Measurements from ENCODE around the gene TRIM59. TPM values are rescaled to one million over a fixed set of nuclear protein-coding genes. Genes with fewer than 3 reads are reported as not detected.

Gene TRIM59, protein sequence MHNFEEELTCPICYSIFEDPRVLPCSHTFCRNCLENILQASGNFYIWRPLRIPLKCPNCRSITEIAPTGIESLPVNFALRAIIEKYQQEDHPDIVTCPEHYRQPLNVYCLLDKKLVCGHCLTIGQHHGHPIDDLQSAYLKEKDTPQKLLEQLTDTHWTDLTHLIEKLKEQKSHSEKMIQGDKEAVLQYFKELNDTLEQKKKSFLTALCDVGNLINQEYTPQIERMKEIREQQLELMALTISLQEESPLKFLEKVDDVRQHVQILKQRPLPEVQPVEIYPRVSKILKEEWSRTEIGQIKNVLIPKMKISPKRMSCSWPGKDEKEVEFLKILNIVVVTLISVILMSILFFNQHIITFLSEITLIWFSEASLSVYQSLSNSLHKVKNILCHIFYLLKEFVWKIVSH
- 10 to 100 TPM in 7 of 12 donors, 1 to 10 TPM in 4, not detected in 1; 7.4 to 18.9 (median 10.6) TPM for polyA plus RNA-seq (ENCODE audit: insufficient read length in 12 of 12)
- long read RNA-seq, donor 1, partial matches to known transcripts = 0 of 4 reads
- long read RNA-seq, donor 1, other reads (novel, unspliced or antisense) = 0 of 4 reads
- long read RNA-seq, donor 2, partial matches to known transcripts = 0 of 3 reads
- long read RNA-seq, donor 2, other reads (novel, unspliced or antisense) = 0 of 3 reads
- long read RNA-seq, donor 3, partial matches to known transcripts = 0 of 3 reads
- long read RNA-seq, donor 3, other reads (novel, unspliced or antisense) = 0 of 3 reads
- long read RNA-seq, donor 4, partial matches to known transcripts = 0 of 2 reads
- long read RNA-seq, donor 4, other reads (novel, unspliced or antisense) = 0 of 2 reads
- long read RNA-seq, donor 5, partial matches to known transcripts = 0 of 5 reads
- long read RNA-seq, donor 5, other reads (novel, unspliced or antisense) = 0 of 5 reads
- long read RNA-seq, donor 6, partial matches to known transcripts = 0 of 1 reads
- long read RNA-seq, donor 6, other reads (novel, unspliced or antisense) = 0 of 1 reads
- long read RNA-seq, donor 7, partial matches to known transcripts = 0 of 2 reads
- long read RNA-seq, donor 7, other reads (novel, unspliced or antisense) = 0 of 2 reads
- long read RNA-seq, donor 8, partial matches to known transcripts = 0 of 4 reads
- long read RNA-seq, donor 8, other reads (novel, unspliced or antisense) = 0 of 4 reads
- long read RNA-seq, donor 9, partial matches to known transcripts = 0 of 1 reads
- long read RNA-seq, donor 9, other reads (novel, unspliced or antisense) = 0 of 1 reads
- long read RNA-seq, donor 10 = 0 reads
- long read RNA-seq, donor 11, transcript TRIM59-201 (3 exons, 3,867 nt) = major isoform, 7 of 8 reads
- long read RNA-seq, donor 11, partial matches to known transcripts = 0 of 8 reads
- long read RNA-seq, donor 11, other reads (novel, unspliced or antisense) = 0 of 8 reads

DNA sequence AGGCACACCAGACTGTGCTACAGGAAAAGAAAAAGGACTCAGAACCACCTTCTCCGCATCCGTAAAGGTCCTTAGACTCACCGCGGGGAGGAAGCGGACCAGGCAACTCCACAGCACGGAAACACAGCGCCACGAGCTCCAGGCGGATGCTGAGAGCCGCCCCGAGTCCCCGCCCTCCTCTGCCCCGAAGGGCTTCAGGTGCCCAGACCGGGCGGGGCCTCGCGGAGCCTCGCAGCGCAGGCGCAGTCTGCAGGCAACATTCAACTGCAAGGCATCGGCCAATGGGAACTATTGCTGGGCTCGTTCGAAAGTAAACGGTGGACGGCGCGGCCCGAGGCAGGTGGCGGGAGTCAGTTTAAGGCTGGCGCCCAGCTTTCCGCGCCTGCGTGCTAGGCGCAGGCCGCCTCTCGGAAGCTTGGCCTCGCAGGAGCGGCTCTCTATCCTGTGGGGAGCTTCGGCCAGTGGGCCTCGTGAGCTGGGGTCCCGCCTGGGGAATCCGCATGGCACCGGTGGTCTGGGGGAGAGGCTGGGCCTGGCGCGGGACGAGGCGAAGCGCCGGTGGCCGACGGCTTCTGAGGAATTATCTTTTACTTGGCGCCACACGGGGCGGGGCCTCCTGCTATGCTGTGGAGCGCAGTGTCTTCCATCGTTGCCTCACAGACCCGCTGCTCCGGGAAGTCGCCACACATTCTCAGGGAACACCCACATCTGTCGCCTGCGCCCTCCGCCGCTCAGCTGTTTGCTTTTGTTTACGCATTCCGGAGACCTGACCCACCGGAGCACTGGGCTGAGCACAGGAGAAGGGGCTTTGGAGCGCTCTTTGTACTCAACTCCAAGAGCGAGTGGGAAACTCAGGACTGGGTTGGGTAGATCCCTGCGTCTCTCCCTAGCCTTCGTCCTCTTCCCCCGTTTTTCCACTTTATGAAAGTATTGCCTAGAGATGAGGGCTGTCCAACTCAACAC lies at the start of gene TRIM59:
TRIM59 (minus strand) TSS at position 151 of the 963 bp plus-strand sequence. CDS start 10,603 bp downstream, outside the sequence.
- DNase-seq = peak; percentile 94

DNA sequence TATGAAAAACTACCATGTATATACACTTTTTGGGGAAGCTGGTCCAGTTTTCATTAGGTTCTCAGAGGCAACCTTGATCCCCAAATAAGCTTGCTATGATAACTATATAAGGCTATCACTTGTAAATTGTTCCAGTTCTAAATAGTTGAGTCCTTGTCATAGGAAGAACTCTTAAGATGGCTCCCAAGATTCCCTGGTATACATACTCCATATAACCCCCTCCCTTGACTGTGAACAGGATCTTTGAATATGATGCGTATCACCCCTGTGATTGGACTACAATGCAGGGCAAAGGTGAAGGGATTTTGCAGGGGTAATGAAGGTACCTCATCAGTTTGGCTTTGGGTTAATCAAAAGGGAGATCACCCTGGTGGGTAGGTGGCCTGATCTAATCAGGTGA lies 48.6 kb upstream of the TRIM59 start:
- no peak for DNase-seq

DNA sequence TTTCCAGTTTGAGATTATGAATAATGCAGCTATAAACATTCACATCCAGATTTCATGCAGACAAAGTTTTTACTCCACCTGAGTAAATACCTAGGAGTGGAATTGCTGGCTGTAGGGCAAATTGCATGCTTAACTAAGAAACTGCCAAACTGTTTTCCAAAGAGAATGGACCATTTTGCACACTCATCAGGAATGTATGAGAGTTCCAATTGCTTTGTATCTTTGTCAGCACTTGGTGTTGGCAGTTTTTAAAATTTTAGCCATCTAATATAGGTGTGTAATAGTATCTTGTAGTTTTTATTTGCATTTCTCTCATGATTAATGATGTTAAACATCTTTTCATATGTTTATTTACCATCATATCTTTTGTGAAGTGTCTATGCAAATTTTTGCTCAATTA lies 40.6 kb upstream of the TRIM59 start:
- no peak for DNase-seq

DNA sequence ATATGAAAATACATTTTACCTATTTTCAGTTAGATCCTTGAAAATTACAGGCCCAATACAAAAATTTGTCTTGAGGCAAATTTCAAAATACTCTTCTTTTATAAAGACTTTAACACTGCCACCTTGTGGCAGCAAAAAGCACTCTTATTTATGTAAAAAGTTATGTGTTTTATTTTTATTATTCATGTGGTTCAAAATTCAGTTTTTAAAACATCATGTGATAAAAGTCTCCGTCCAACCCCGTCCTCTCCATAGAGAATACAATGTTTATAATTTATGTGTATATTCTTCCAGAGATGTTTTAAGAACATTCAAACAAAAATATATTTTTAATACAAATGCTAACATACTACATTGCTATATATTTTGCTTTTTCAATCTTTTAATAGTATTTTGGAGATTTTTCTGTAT lies 36.9 kb upstream of the TRIM59 start:
- DNase-seq = peak; percentile 27

DNA sequence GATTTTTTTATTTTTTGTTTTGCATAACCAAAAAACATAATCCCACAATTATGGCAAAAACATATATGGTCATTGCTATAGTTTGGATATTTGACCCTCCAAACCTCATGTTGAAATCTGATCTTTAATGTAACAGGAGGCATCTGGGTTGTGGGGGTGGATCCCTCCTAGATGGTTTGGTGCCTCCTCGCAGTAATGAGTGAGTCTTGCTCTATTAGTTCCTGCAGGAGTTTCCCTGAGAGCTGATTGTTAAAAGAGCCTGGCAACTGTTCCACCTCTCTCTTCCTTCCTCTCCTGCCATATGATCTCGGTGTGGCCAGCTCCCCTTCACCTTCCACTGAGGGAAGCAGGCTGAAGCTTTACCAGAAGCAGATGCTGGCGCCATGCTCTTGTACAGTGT lies 33.2 kb upstream of the TRIM59 start:
- DNase-seq = no peak

DNA sequence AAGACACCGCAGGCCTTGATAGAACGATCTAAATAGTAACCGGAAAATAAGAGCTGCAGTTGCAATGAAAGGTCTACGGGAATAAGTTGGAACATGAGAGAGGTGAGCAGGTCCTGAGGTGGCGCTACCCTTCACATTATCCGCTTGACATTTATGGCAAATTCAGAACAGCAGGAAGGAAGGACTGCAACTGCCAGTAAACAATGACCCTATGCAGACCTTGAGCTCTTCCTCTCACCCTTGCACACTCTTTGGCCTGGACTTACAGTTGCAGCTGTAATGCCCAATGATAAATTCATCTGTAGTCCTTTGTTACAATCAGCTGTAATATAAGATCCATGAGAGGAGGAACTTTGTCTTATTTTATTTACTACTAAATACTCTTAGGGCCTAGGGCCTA lies 32.3 kb upstream of the TRIM59 start:
- no peak for DNase-seq

DNA sequence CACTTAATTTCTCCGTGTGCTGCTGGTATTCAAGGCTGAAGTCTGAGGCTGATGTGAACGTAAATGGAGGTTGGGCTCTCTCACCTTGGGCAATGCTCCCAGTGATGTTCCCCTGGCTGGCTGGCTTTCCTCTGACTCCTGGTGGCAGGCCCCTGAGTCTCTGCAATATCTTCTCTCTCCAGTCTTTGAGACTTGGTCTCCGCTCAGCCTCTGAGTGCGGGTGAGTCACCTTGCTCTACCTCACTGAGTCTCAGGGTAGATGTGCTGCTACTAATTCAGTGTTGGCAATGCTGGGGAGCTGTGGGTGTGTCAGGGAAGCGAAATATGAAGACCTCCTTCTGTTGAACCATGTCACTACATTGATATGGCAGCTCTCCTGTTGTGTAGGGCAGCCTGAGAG lies 31.3 kb upstream of the TRIM59 start:
- no peak for DNase-seq

DNA sequence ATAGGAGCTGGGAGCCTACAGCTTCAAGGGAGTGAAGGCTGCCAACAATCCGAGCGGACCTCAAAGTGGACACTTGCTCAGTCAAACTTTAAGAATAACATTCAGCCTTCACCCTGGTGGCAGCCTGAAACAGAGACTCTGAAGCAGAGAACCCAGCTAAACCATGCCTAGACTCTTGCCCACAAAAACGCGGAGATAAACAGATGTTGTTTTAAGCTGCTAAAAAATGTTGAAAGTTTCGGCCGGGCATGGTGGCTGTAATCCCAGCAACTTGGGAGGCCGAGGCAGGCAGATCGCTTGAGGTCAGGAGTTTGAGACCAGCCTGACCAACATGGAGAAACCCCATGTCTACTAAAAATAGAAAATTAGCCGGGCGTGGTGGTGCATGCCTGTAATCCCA lies 29.8 kb upstream of the TRIM59 start:
- no peak for DNase-seq

DNA sequence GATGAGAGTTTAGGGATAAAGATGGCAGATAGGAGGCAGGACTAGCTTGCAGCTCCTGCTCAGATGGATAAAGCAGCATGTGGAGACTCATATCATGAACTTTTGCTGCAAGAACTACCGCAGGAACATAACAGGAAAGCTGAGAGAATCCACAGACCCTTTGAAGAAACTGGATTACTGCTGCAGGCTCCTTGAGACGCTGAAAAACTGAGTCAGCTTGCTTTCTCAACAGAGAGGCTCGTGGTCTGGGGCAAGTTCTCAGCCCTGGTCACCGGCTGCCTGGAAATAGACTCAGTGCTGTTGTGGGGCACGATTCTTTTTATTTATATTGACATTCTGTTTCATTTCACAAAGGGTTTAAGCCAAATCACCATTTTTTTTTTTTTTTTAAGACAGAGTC lies 28.8 kb upstream of the TRIM59 start:
- no peak for DNase-seq

DNA sequence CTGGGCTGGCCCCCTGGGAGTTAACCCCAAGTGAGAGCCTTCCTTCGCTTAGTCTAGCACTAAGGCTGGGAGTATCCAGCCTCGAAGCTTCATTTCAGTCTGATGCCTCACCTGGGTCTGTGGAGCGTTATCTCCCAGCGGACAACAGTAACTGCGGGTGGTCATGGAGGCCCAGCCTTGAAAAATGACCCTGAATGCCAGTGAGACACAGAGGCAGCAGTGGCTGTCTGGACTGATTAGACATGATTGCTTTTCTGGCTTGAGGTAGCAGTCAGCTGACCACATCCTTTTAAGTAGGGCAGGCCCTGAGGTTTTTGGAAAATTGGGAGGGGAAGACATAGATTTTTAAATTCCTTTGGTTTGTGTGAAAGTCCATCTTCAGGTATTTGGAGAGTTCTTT lies 28.2 kb upstream of the TRIM59 start:
- DNase-seq = no peak

DNA sequence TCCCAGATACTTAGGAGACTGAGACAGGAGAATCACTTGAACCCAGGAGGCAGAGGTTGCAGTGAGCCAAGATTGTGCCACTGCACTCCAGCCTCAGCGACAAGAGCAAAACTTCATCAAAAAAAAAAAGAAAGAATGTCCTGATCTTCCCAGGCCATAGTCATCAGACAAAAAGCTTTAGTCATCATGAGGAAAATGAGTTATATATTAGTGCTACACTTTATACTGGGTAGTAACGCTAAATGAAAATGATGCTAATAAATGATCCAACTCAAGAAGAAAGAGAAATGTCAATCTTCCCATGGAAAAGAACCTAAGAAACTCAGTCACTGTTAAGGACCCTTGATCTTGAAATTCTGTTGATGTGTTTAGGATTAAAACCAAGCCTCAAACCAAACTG lies 26.3 kb upstream of the TRIM59 start:
- no peak for DNase-seq

DNA sequence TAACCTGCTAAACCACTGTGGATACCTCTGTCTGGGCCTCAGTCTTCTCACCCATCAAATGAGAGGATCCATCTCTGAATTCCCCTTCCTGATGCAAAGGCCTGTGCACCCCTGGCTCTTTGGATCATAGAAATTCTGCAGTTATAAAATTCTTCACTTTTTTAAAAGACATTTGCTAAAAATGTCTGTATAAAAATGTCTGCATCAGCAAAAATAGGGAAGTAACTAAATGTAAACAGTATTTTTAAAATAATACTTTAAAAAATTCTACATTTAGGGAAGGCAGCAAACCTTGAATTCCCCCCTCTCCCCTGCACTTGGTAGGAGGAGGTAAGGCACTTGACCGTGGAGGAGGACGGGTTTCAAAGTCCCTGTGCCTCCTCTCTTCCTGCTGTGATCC lies 25.6 kb upstream of the TRIM59 start:
- no peak for DNase-seq

DNA sequence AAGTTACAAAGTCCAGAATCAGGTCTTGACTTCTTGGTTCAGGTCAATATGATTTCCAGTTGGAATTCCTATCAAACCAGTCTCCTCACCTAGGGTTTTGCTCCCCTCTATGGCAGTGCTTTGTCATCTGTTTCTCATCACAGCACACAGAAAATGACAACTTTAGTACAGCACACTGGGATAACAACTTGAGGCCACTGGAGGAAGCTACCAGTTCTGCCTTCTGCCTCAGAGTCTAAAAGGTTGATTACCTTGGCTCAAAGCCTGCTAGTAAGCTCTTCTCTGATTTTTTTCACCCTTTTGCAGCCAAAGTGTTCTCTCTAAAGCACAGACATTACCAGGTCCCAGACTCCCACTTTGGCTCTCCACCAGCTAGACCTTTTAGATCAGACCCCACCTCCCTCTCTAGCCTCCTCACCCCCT lies 24.8 kb upstream of the TRIM59 start:
- no peak for DNase-seq

DNA sequence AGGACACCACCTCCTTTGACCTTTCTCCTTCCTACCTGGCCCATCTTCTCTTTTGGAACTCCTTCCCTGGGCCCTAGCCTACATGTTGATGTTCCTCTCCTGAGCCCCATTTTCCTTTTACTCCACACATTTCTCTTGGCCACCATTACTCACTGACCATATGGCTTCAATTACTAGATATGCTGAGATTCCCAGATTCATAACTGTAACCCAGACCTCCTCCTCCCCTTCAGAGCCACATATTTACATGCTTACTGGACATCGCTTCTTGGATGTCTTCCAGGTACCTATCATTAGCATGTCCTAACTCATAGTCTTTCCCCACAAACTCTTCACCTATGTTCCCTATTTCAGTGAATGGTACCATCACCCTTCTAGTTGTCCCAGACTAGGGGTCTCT lies 24.4 kb upstream of the TRIM59 start:
- peak; percentile 24 for DNase-seq

DNA sequence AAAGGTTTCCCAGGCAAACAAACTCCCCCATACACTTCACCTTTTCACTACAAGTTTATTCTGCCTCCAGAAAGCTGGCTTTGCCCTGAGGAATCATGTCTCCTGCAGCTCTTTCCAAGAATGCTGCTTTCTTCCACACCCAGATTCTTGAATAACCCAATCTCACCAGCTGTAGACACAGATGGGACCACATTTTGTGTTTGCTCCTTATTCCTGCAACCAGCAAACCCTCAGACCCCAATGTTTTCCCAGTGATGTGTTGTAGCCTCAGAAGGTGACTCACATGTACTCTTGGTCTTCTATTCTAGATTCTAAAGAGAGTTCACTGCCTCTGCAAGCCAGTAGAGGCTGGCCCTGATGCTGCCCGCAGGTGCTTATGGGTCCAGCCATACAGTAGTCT lies 23.6 kb upstream of the TRIM59 start:
- no peak for DNase-seq

DNA sequence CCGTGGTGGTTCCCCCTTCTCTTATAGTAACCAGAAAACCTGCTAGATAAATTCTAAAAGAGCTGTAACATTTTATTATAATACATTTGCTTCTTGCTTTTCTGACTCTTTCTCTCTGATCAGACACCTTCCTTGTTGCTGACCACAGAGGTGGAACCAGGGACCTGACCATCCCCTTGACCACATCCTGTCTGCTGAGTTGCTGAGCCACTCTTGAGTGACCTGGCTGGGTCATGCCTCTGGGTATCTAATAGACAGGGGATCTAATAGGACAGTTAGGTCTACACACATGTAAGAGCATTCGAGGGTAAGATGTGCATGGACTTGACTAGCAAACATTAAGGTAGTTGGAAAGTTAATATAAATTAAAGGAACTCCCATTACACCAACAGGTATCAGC lies 22.8 kb upstream of the TRIM59 start:
- DNase-seq = no peak

DNA sequence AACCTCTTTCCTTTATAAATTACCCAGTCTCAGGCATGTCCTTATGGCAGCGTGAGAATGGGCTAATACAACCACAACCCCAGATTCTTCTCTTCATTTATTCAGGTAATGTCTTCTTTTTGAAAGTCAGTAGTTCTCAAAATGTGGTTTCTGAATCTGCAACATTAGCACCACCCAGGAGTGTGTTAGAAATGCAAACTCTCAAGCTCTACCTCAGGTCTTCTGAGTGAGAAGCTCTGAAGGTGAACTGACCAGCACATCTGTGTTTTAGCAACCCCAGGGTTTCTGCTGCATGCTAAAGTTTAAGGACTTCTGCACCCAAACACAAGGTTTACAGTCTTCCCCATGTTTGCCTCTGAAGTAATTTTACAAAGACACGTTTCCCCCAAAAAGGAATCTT lies 22.3 kb upstream of the TRIM59 start:
- no peak for DNase-seq

DNA sequence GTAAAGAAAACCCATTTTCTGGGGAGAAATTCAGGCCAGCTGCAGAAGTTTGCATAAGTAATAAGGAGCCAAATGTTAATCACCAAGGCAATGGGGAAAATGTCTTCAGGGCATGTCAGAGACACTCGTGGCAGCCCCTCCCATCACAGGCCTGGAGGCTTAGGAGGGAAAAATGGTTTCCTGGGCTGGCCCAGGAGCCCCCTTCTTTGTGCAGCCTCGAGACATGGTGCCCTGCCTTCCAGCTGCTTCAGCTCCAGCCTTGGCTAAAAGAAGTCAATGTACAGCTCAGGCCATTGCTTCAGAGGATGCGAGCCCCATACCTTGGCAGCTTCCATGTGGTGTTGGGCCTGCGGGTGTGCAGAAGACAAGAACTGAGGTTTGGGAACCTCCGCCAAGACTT lies 20.6 kb upstream of the TRIM59 start:
- no peak for DNase-seq

DNA sequence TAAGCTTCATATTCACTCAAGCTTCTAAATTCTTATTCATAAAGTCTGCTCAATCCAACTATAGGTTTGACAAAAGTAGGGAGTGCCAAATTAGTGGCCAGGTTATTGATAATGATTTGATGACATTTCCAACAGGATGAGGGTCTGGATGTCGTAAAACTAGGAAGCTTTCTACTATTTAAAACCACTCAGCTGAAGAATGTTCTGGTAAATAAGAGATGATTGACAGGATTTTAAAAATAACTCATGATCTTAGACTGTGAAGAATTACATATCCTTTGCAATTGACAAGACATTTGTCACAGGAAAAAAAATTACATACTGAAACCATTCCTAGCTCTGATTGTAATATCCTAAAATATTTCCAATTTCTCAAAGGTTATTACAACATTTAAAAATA lies 15.4 kb upstream of the TRIM59 start:
- no peak for DNase-seq

DNA sequence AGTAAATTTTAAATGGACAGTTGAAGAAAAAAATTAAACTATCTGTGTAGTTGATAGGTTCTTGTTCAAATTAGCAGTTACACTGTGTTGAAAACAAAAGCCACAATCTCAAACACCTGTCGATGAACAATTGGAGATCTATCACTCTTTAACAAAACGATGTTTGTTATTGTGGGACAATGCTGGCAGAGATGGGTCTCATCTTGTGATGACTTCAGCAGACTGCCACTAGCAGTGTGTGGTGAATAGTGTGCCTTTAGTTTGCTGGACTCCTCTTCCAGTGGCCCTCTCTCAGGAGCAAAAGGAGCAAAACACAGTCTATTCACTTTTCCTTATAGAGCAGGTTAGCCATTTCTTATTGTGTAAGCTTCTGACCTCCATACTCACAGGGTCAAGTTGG lies 14.7 kb upstream of the TRIM59 start:
- no peak for DNase-seq

DNA sequence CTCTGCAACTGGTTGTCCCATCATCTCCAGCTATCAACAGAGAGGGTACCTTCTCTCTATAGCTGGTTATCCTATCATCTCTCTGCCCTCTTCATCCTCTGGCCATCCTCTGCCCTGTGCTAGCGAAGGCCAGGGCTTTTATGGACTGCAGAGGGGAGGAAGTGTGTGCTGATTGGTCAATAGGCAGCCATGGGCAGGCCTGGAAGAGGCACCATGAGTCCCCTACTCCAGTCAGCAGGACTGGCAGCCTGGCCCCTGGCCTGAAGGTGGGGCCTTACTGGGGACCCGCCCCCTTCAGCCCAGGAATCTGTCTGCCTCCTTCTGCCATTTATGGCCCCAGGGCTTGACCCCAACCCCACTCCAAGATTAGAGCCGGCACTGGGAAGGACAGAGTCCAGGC lies 10.4 kb upstream of the TRIM59 start:
- DNase-seq = no peak

Data from muscle of arm (tissue), 14 donors.